Stomach (tissue), 4 donors: ENCODE results near the gene PCNX1.

Experiments
- POLR2A ChIP-seq, 4 donors: fragments of 450-650 bp; IDR thresholded peaks; one replicate each; pipeline ENCODE4 v1.6.1; 2016; ENCODE audit warnings: antibody characterized with exemption in 4 of 4, control low read depth in 2 of 4, mild to moderate bottlenecking in 1 of 4, moderate library complexity in 1 of 4
- TF ChIP-seq, protein P1 (sequence below), 7 experiments: fragments of 450-650 bp in 4 of 7; fragments of 200-600 bp in 3 of 7; sonication (generic) in 3 of 7; IDR thresholded peaks; one replicate each; pipeline ENCODE4 v1.5.1; 2016 to 2019; ENCODE audit warnings: antibody characterized with exemption in 7 of 7, control low read depth in 2 of 7, mild to moderate bottlenecking in 1 of 7

DNA sequence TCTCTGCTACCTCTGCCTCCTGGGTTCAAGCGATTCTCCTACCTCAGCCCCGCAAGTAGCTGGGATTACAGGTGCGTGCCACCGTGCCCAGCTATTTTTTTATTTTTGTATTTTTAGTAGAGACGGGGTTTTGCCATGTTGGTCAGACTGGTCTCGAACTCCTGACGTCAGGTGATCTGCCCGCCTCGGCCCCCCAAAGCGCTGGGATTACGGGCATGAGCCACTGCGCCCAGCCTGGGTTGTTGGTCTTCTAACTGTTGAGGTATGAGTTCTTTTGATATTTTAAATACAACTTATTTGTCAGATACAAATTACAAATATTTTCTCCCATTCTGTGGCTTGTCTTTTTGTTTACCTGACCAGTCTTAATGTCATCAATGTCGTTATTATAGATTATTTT, 95.9 kb downstream of the PCNX1 start:
- TF ChIP-seq, protein P1, sequence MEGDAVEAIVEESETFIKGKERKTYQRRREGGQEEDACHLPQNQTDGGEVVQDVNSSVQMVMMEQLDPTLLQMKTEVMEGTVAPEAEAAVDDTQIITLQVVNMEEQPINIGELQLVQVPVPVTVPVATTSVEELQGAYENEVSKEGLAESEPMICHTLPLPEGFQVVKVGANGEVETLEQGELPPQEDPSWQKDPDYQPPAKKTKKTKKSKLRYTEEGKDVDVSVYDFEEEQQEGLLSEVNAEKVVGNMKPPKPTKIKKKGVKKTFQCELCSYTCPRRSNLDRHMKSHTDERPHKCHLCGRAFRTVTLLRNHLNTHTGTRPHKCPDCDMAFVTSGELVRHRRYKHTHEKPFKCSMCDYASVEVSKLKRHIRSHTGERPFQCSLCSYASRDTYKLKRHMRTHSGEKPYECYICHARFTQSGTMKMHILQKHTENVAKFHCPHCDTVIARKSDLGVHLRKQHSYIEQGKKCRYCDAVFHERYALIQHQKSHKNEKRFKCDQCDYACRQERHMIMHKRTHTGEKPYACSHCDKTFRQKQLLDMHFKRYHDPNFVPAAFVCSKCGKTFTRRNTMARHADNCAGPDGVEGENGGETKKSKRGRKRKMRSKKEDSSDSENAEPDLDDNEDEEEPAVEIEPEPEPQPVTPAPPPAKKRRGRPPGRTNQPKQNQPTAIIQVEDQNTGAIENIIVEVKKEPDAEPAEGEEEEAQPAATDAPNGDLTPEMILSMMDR (IDR thresholded peaks at IDR 0.05) = no peak
- no peak for TF ChIP-seq POLR2A (IDR thresholded peaks at IDR 0.05)
